SHP77 treated with DMSO at 0.1 percent for 48 hours (cell line): ENCODE measurements around the gene CCDC146.
"Not testable (repeated sequence)": the region's sequence is repeated elsewhere in the genome, so short reads cannot be mapped to it uniquely, and the experiment has no call there.

Experiments
- DNase-seq: peaks from one replicate; lab custom pipeline; 2025; lab: John Stamatoyannopoulos, UW

The CCDC146 gene

GRCh38 chr7:77121860-77122681 is at the start of gene CCDC146:
Gene CCDC146, plus strand, starts transcription at chr7:77122615. Its CDS starts 45,054 bp downstream, at chr7:77167669.
- peak; percentile 99 for DNase-seq

GRCh38 chr7:77074786-77075396 is 47.5 kb upstream of the CCDC146 start:
- DNase-seq, result not testable (repeated sequence)

GRCh38 chr7:77077060-77077459 is 45.4 kb upstream of the CCDC146 start:
- DNase-seq, result not testable (repeated sequence)

- DNase-seq, result not testable (repeated sequence)
These were observed 43.3 kb upstream of the CCDC146 start for GRCh38 chr7:77079112-77079511.

GRCh38 chr7:77079624-77080023 is 42.8 kb upstream of the CCDC146 start:
- not testable (repeated sequence) for DNase-seq

- not testable (repeated sequence) for DNase-seq
These were observed 42.2 kb upstream of the CCDC146 start for GRCh38 chr7:77080236-77080635.

- not testable (repeated sequence) for DNase-seq
These were observed 40.2 kb upstream of the CCDC146 start for GRCh38 chr7:77082192-77082591.

- not testable (repeated sequence) for DNase-seq
These were observed 30.1 kb upstream of the CCDC146 start for GRCh38 chr7:77092301-77092700.

- not testable (repeated sequence) for DNase-seq
These were observed 21.9 kb upstream of the CCDC146 start for GRCh38 chr7:77100501-77100900.

GRCh38 chr7:77101187-77101586 is 21.2 kb upstream of the CCDC146 start:
- DNase-seq, result not testable (repeated sequence)

- DNase-seq, result not testable (repeated sequence)
These were observed 19.7 kb upstream of the CCDC146 start for GRCh38 chr7:77102671-77103070.

- DNase-seq, result not testable (repeated sequence)
These were observed 16.5 kb upstream of the CCDC146 start for GRCh38 chr7:77105904-77106303.

- not testable (repeated sequence) for DNase-seq
These were observed 14.8 kb upstream of the CCDC146 start for GRCh38 chr7:77107659-77108058.

GRCh38 chr7:77108362-77108761 is 14.1 kb upstream of the CCDC146 start:
- DNase-seq, result not testable (repeated sequence)

GRCh38 chr7:77112719-77113306 is 9.6 kb upstream of the CCDC146 start:
- DNase-seq, result not testable (repeated sequence)

GRCh38 chr7:77125486-77125885 is 3.1 kb downstream of the CCDC146 start:
- DNase-seq, result not testable (repeated sequence)

GRCh38 chr7:77127009-77127408 is 4.6 kb downstream of the CCDC146 start:
- peak; percentile 79 for DNase-seq

GRCh38 chr7:77128582-77129410 is 6.4 kb downstream of the CCDC146 start:
- DNase-seq, result not testable (repeated sequence)

GRCh38 chr7:77131781-77132180 is 9.4 kb downstream of the CCDC146 start:
- not testable (repeated sequence) for DNase-seq

- not testable (repeated sequence) for DNase-seq
These were observed 16.3 kb downstream of the CCDC146 start for GRCh38 chr7:77138668-77139067.

- not testable (repeated sequence) for DNase-seq
These were observed 17.9 kb downstream of the CCDC146 start for GRCh38 chr7:77140291-77140690.

- not testable (repeated sequence) for DNase-seq
These were observed 29.8 kb downstream of the CCDC146 start for GRCh38 chr7:77152232-77152631.
